ENCODE results near the gene ADGRA1.
"Not testable (repeated sequence)": the region's sequence is repeated elsewhere in the genome, so short reads cannot be mapped to it uniquely, and the experiment has no call there.

The ADGRA1 gene

DNA sequence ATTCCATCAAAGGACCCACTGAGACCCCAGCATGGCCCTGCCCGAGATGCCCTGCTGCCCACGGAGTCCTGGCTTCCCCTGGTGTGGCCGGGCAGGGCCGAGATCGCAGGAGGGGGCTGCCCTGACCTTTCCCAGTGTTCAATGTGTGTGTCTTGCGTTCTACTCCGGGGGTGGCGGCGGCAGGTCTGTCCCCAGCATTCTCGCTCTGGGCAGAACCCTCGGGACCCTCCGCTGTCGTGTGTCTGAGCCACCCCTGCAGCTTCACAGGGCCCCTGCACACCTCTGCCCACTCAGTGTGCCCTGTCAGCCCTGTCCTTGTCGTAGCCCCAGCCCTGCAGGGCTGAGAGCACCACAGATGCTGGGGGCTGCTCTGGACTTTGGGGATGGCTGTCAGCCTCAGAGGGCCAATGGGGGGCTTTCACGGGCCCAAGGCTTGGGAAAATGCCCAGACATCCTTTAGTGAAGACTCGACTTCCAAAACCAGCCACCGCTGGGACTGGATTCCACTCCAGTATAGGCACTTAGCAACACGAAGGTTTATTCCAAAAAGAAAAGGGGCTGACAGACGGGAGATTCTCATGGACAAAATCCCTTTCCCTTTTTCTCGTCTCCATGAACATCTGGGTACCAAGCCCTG is 42.3 kb downstream of the ADGRA1 start:
- no peaks in the 10 kb centered on the region for H3K36me3 Mint-ChIP-seq (ENCODE audit: insufficient read depth)
- DNase-seq (no peak), ATAC-seq (replicated peaks) (no peak)
- no peak overlapping the region for H3K27ac Mint-ChIP-seq
- H3K9me3 Mint-ChIP-seq = no peaks in the 10 kb centered on the region
- no peak overlapping the region for H3K4me3 Mint-ChIP-seq
- H3K4me1 Mint-ChIP-seq (ENCODE audit: low read depth in 2 of 2) = peaks cover 0 to 2% of the 10 kb centered on the region in 2 donors
- peaks cover 2 to 12% of the 10 kb centered on the region in 2 donors for H3K27me3 Mint-ChIP-seq

- no peak for ATAC-seq (replicated peaks)
- Mint-ChIP-seq H3K4me3 (no peak overlapping the region), H3K36me3 (ENCODE audit: insufficient read depth) (no peaks in the 10 kb centered on the region), H3K27ac (no peak overlapping the region), H3K9me3 (no peaks in the 10 kb centered on the region), H3K27me3 (peaks cover 0 to 7% of the 10 kb centered on the region in 2 donors), H3K4me1 (ENCODE audit: low read depth in 2 of 2) (peaks cover 0 to 2% of the 10 kb centered on the region in 2 donors)
- DNase-seq = no peak
Observed at GRCh38 chr10:133130602-133131001, 42.9 kb downstream of the ADGRA1 start.

GRCh38 chr10:133131053-133131452 is 43.3 kb downstream of the ADGRA1 start:
- Mint-ChIP-seq H3K4me3 (no peak overlapping the region), H3K27ac (no peak overlapping the region), H3K27me3 (peaks cover 0 to 3% of the 10 kb centered on the region in 2 donors), H3K9me3 (no peaks in the 10 kb centered on the region), H3K36me3 (ENCODE audit: insufficient read depth) (no peaks in the 10 kb centered on the region), H3K4me1 (ENCODE audit: low read depth in 2 of 2) (peaks cover 0 to 2% of the 10 kb centered on the region in 2 donors)
- no peak for ATAC-seq (replicated peaks)
- DNase-seq = no peak

GRCh38 chr10:133131734-133132472 is 44.2 kb downstream of the ADGRA1 start:
- H3K4me3 Mint-ChIP-seq = no peak overlapping the region
- no peaks in the 10 kb centered on the region for H3K27me3 Mint-ChIP-seq
- no peak overlapping the region for H3K27ac Mint-ChIP-seq
- H3K36me3 Mint-ChIP-seq (ENCODE audit: insufficient read depth) = no peaks in the 10 kb centered on the region
- peaks cover 0 to 2% of the 10 kb centered on the region in 2 donors for H3K4me1 Mint-ChIP-seq (ENCODE audit: low read depth in 2 of 2)
- no peak for DNase-seq
- no peak for ATAC-seq (replicated peaks)
- H3K9me3 Mint-ChIP-seq = no peaks in the 10 kb centered on the region

GRCh38 chr10:133132473-133133291 is 45.0 kb downstream of the ADGRA1 start:
- H3K27ac Mint-ChIP-seq = no peak overlapping the region
- H3K27me3 Mint-ChIP-seq = no peaks in the 10 kb centered on the region
- peaks cover 0 to 2% of the 10 kb centered on the region in 2 donors for H3K4me1 Mint-ChIP-seq (ENCODE audit: low read depth in 2 of 2)
- ATAC-seq (replicated peaks) (no peak), DNase-seq (no peak)
- H3K36me3 Mint-ChIP-seq (ENCODE audit: insufficient read depth) = no peaks in the 10 kb centered on the region
- no peaks in the 10 kb centered on the region for H3K9me3 Mint-ChIP-seq
- no peak overlapping the region for H3K4me3 Mint-ChIP-seq

GRCh38 chr10:133133471-133134231 is 45.9 kb downstream of the ADGRA1 start:
- Mint-ChIP-seq H3K9me3 (no peaks in the 10 kb centered on the region), H3K4me1 (ENCODE audit: low read depth in 2 of 2) (peaks cover 0 to 2% of the 10 kb centered on the region in 2 donors), H3K27ac (no peak overlapping the region), H3K4me3 (no peak overlapping the region), H3K36me3 (ENCODE audit: insufficient read depth) (no peaks in the 10 kb centered on the region), H3K27me3 (no peaks in the 10 kb centered on the region)
- DNase-seq = no peak
- no peak for ATAC-seq (replicated peaks)

- Mint-ChIP-seq H3K27me3 (no peaks in the 10 kb centered on the region), H3K36me3 (ENCODE audit: insufficient read depth) (no peaks in the 10 kb centered on the region), H3K27ac (no peak overlapping the region), H3K9me3 (no peaks in the 10 kb centered on the region), H3K4me1 (ENCODE audit: low read depth in 2 of 2) (peaks cover 0 to 2% of the 10 kb centered on the region in 2 donors), H3K4me3 (no peak overlapping the region)
- no peak for ATAC-seq (replicated peaks)
- no peak for DNase-seq
Observed at GRCh38 chr10:133134411-133135115, 46.8 kb downstream of the ADGRA1 start.

GRCh38 chr10:133135116-133135465 is 47.4 kb downstream of the ADGRA1 start:
- Mint-ChIP-seq H3K9me3 (no peaks in the 10 kb centered on the region), H3K27ac (no peak overlapping the region), H3K4me3 (no peak overlapping the region), H3K27me3 (no peaks in the 10 kb centered on the region), H3K4me1 (ENCODE audit: low read depth in 2 of 2) (peaks cover 0 to 2% of the 10 kb centered on the region in 2 donors), H3K36me3 (ENCODE audit: insufficient read depth) (no peaks in the 10 kb centered on the region)
- DNase-seq (no peak), ATAC-seq (replicated peaks) (no peak)

DNA sequence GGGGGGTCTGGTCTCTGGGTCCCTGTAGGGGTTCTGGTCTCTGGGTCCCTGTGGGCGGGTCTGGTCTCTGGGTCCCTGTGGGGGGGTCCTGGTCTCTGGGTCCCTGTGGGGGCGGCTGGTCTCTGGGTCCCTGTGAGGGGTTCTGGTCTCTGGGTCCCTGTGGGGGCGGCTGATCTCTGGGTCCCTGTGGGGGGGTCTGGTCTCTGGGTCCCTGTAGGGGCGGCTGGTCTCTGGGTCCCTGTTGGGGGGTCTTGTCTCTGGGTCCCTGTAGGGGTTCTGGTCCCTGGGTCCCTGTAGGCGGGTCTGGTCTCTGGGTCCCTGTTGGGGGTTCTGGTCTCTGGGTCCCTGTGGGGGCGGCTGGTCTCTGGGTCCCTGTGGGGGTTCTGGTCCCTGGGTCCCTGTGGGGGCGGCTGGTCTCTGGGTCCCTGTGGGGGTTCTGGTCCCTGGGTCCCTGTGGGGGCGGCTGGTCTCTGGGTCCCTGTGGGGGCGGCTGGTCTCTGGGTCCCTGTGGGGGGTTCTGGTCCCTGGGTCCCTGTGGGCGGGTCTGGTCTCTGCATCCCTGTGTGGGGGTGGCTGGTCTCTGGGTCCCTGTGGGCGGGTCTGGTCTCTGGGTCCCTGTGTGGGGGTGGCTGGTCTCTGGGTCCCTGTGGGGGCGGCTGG is 49.9 kb downstream of the ADGRA1 start:
- DNase-seq; ATAC-seq (replicated peaks); H3K4me3 Mint-ChIP-seq; H3K9me3 Mint-ChIP-seq; H3K36me3 Mint-ChIP-seq (ENCODE audit: insufficient read depth); H3K27ac Mint-ChIP-seq; H3K4me1 Mint-ChIP-seq (ENCODE audit: low read depth in 2 of 2): not testable (repeated sequence)
- H3K27me3 Mint-ChIP-seq = peaks cover 0 to 12% of the 10 kb centered on the region in 2 donors

GRCh38 chr10:133139551-133140065 is 51.9 kb downstream of the ADGRA1 start:
- H3K4me1 Mint-ChIP-seq (ENCODE audit: low read depth in 2 of 2) = peaks cover 5 to 9% of the 10 kb centered on the region in 2 donors
- DNase-seq (no peak), ATAC-seq (replicated peaks) (no peak)
- H3K27ac Mint-ChIP-seq = no peak overlapping the region
- no peaks in the 10 kb centered on the region for H3K9me3 Mint-ChIP-seq
- no peak overlapping the region for H3K4me3 Mint-ChIP-seq
- no peaks in the 10 kb centered on the region for H3K36me3 Mint-ChIP-seq (ENCODE audit: insufficient read depth)
- peaks cover 13 to 23% of the 10 kb centered on the region in 2 donors for H3K27me3 Mint-ChIP-seq

- H3K4me1 Mint-ChIP-seq (ENCODE audit: low read depth in 2 of 2) = peaks cover 3 to 9% of the 10 kb centered on the region in 2 donors
- ATAC-seq (replicated peaks) (no peak), DNase-seq (no peak)
- H3K36me3 Mint-ChIP-seq (ENCODE audit: insufficient read depth) = no peaks in the 10 kb centered on the region
- H3K27me3 Mint-ChIP-seq = peaks cover 22 to 33% of the 10 kb centered on the region in 2 donors
- no peak overlapping the region for H3K4me3 Mint-ChIP-seq
- H3K27ac Mint-ChIP-seq = no peak overlapping the region
- H3K9me3 Mint-ChIP-seq = no peaks in the 10 kb centered on the region
Observed at GRCh38 chr10:133140417-133141143, 52.9 kb downstream of the ADGRA1 start.

Data from effector memory CD8-positive, alpha-beta T cell (primary cell).